ENCODE measurements around the gene ADAMTS12.
"Not testable (repeated sequence)": the region's sequence is repeated elsewhere in the genome, so short reads cannot be mapped to it uniquely, and the experiment has no call there.

ADAMTS12 gene

DNA sequence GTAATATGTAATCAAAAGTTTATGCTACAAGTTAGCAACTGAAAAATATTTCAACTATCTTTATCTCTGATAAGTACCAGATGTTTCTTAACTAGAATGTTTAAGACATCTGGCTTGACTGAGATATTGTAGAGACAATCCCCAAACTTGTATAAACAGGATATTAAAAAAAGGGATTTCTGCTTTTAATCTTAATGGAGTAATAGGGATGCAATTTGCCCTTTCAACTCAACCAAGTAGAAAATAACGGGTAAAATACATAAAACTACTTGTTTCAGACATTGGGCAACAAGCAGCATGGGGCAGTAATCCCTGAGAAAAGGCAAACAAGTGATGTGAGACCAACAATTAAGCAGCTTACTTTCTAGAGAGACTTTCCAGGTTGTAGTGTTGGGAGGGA, 9.4 kb upstream of the ADAMTS12 start:
- FAIRE-seq = no peak

DNA sequence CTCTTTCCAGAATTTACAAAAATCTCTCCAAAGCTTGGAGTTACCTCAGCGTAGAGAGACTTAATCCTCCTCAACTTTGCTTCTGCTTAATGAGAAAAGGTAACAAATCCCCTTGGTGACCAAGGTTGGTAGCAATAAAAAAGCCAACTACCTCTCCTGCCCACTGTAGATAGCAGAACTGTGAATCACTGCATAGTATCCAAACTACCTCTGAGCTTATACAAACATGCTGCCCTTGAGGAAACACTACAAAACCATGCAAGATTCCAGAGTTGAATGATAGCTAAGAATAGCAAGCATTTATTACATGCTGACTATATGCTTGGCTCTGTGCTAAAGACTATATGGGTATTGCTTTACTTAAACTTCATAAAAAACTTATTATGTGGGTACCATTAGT, 2.8 kb upstream of the ADAMTS12 start:
- FAIRE-seq = no peak

DNA sequence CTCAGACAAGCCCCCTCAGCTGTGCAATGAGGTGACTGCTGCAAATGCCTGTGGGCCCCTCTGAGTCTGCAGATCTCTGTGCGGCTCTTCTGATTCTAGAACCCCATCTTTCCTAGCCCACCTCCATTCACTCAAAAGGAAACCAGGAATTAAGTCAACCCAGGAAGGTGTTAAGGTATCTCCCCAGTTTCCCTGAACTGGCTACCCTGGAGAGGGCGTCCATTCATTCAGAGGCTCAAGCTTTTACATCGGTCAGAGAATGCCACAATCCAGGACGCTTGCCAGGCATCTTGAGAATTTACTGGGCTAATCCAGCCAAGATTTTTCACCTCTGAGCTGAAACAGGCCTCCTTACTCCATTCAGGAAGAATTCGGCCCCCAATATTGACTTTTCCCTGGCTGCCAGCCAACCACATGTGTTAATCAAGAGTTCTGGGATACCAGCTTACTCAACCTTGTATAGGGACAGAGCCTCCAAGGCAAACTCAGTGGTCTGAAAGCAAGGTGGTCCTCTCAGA, 889 bp upstream of the ADAMTS12 start:
- FAIRE-seq = no peak

DNA sequence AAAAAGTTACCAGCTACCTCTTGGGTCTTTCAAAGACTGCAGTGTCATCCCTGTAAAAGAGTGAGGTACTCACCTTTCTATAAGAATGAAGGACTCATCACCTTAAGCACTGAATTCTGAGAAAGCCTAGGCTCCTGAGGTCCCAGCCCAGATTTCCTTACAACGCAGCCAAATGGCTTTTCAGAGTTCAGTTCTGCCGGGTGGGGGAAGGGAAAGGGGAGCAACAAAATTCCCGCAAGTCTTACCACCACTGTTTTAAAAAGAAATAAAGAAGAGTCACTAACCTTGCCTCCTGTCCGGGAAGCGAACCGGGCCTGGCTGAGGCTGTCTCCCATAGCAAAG, 373 bp downstream of the ADAMTS12 start:
- FAIRE-seq = no peak

DNA sequence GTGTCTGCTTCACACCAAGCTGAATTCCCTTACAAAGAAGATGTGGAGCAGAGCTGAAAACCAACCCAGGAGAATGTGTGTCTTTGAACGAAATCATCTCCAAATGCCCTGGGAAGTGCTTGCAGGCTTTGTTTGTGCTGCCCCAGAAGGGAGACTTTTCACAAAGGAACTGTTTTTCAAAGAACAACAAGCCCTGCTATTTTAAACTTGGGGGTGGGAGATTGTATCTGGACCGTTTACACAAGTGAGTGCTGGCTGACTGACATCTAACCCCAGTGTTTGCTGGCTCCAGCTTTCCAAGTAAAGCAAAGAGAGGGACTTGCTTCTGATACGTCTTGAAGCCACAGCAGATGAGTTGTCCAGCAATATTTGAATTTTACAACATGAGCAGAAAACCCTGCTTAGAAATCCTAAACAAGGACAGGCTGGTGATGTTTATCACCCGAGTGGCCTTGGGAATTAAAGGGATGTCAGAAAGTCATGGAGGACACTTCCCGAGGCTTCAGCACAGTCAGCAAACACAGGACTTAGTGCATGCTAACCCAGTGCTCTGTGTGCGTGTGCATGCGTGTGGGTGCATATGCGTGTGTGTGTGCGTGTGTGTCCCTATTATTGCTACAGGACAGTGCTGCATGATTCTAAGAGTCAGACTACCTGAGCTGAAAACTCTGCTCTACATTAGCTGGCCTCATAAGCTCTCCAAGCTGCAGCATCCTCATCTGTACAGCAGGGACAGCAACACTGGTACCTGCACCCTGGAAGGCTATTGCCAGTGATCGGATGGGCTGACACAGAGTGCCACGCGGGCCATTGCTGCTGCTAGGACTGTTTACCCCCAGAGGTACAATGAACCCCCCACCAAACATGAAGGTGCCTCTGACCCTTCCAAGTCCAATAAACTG, 1.4 kb downstream of the ADAMTS12 start:
- no peak for FAIRE-seq

DNA sequence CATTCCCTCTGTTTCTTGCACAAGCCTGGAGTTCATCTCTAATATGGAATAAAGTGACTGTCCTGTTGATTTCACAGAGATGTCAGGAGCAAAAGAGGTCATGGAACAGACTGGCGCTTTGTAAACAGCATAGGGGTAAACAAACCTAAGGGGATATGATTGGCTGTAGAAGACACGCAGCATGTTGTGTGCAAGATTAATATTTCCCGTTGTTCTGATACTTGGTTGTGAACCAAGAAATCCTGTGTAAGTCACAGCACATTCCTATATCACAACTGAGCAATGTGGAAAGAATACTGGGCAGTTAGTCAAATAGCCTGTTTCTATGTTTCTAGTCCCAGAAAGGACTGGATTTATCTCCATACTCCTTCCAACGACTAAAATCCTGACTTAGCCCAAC, 3.2 kb downstream of the ADAMTS12 start:
- no peak for FAIRE-seq

DNA sequence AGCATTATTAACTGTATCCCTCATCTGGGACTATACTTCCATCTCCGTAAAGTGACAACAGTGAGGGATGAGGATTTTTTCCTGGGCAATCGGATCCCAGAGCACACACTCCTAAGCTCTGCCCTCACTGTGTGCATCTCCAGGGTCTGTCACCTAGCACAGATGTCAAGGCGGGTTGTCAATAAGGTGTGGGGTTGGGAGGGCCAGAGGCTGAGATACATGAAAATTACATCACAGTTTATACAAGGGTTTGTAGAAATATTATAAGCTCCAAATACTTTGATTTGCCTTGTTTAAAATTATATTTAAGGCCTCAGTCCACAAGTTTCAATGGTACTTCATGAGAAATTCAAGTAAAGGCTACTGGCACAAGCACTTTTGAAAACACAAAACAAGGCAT, 4.5 kb downstream of the ADAMTS12 start:
- no peak for FAIRE-seq

DNA sequence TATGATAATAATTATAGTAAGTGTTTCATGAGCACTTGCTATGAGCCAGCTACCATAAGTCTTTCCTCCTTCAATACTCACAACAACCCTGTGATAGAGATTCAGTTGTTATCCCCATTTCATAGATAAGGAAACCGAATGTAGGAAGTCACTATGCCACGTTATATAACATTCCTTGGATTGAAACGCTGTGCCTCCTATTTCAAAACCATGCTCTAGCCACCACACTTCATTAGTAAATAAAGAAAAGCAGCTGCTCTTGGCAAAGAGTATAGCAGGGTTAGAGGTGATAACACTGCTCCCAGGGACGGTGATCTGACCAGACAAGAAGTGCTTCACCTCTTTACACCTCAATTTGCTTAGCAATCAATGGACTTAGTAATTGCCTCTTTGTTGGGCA, 5.5 kb downstream of the ADAMTS12 start:
- FAIRE-seq = no peak

DNA sequence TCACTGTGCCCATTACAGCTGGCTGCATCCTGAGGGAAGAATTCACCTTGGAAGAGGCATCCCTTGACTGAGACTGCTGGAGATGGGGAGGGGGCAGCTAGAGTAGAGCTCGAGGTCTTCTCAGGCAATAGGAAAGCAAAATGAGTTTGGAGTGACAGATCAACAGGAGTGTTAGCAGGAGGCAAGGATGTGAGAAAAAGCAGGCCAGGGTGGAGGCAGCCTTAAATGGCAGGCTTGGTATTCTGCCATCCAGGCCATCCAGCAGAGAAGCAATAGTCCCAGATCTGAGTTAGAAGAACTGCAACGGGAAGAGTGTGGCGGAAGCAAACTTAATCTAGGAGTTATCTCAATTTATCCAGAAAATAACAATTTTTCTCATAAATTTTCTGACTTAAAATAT, 6.1 kb downstream of the ADAMTS12 start:
- no peak for FAIRE-seq

DNA sequence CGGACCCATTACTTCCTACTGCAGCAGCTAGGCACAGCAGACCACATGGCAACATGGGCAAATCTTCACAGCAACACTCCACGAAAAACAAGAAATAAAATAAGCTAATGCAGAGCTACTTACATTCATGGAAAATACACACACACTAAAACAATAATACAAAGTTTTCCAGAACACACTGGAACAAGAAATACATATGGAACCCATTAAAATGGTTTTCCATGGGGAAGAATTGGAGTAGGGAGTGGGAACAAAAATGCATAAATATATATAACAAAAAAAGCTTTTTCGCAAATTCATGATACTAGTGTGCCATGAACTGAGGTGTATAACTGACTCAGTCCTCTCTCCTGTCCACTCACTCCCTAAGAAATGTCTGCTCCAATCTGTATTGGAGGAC, 8.3 kb downstream of the ADAMTS12 start:
- FAIRE-seq = no peak

DNA sequence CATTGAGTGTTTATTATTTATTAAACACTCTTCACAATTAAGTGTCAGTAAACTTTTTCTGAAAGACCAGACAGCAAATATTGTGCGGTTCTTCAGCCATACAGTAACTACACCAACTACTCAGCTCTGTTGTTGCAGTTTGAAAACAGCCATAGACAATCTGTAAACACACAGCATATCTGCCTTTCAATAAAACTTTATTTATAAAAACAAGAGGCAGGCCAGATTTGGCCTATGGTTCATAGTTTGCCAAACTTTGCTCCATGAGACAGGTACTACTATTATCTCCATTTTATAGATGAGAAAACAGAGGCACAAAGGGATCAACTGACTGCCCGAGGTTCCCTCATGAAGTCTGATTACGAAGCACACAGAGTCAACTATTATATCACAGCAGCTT, 11.5 kb downstream of the ADAMTS12 start:
- no peak for FAIRE-seq

DNA sequence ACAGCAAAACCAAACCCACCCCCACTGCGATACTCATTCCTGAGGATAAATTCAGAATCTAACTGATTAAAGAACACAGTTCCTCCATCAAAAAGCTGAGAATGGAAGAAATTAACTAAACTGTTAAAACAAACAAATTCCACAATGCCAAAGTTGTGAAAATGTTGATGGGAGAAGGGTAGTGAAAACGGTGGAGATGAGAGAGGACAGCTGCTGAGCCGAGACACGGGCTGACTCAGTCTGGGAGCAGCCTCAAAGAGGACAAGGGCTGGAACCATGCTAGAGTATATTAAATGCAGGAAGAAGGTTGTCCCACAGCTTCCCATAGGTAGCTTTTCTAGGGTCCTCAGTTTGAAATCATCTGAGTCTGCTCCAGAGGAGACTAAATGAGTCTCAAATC, 14.3 kb downstream of the ADAMTS12 start:
- no peak for FAIRE-seq

DNA sequence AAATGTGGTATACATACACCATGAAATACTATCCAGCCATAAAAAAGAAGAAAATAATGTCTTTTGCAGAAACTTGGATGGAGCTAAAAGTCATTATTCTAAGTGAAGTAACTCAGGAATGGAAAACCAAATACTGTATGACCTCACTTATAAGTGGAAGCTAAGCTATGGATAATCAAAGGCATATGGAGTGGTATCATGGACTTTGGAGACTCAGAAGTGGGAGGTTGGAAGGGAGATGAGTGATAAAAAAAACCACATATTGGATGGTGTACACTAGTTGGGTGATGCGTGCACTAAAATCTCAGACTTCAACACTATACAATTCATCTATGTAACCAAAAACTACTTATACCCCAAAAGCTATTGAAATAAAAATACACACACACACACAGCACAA, 24.5 kb downstream of the ADAMTS12 start:
- FAIRE-seq = no peak

DNA sequence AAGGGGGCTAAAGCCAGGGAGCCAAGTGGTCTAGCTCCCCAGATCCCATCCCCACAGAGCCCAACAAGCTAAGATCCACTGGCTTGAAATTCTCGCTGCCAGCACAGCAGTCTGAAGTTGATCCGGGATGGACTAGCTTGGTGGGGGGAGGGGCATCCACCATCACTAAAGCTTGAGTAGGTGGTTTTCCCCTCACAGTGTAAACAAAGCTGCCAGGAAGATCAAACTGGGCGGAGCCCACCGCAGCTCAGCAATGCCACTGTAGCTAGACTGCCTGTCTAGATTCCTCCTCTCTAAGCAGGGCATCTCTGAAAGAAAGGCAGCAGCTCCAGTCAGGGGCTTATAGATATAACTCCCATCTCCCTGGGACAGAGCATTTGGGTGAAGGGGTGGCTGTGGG, 32.6 kb downstream of the ADAMTS12 start:
- FAIRE-seq = not testable (repeated sequence)

DNA sequence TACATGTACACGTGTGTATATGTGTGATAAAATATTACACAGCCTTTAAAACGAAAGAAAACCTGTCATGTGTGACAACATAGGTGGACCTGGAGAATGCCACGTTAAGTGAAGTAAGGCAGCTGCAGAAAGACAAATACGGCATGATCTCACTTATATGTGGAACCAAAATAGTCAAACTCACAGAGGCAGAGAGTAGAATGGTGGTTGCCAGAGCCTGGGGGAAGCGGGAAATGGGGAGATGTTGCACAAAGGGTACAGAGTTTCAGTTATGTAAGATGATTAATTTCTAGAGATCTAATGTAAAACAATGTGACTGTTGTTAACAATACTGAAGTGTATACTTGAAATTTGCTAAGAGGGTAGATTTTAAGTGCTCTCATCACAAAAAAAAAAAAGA, 34.8 kb downstream of the ADAMTS12 start:
- no peak for FAIRE-seq

DNA sequence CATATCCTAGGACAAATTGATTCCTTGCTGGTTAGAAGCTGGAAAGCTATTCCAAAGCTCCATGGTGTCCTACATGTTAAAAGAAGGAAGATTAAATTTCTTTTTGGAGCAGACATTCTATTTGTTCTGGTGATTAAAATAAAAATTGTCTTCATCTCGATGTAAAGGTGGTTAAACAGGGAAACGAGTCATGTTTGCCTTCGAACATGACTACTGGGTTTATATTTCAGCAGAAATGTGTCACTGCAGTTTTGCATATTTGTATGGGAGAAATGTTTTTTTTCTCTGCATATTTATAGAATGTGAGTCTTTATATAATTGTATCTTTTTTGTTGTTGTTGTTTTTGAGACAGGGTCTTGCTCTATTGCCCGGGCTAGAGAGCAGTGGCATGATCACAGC, 36.4 kb downstream of the ADAMTS12 start:
- no peak for FAIRE-seq

DNA sequence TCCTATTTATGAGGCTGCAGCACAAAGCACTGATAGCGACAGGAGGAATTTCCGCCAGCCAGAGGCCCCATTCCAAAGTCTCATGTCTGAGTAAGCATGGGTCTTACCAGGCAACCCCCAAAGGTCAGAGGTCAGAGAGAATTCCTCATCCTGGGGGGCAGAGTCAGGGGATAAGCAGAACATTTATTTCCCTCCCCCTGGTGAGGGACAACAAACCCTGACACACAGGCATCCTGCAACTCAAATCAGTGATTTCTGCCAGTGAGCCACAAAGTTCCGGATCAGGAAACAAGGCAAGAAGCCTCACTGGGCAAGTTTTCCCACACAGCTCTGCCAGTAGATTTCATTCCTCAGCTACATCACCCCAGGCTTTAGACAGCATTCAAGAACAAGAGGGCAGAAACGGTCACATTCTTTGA, 37.0 kb downstream of the ADAMTS12 start:
- FAIRE-seq = no peak

DNA sequence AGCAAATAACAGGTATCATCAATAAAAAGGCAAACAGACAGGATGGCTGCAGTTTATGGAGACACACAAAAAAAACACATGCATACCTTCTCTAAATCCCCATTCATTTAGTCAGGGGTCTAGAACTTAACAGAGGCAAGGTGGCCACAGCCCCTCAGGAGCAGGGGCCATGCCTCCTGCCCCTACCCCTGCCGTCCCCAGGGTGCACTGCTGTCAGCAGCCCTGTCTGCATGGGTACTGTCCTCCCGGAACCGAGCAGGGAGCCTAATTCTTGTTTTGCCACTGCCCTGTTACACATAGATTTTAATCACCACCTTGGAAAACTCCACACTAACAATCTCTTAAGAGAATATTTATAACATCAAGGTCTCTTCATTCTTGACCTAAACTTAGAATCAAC, 39.0 kb downstream of the ADAMTS12 start:
- FAIRE-seq = no peak

DNA sequence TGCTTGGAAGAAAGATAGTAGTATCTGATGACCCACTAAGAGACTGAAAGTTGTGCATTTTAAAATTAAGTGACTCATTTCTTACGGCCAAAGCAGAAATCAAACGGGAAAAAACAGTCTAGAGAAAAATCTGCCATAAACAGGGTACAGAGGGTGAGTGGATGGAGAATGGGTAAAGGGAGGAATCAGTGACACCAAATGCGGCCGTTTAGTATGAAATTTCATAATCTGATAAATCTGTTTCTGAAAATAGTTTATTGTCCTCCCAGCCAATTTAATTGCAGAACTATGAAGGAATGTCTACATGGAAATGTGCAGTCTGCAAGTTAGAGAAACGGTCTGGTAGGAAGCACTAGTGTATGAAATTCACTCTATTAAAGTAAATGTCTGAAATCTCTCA, 39.5 kb downstream of the ADAMTS12 start:
- no peak for FAIRE-seq

DNA sequence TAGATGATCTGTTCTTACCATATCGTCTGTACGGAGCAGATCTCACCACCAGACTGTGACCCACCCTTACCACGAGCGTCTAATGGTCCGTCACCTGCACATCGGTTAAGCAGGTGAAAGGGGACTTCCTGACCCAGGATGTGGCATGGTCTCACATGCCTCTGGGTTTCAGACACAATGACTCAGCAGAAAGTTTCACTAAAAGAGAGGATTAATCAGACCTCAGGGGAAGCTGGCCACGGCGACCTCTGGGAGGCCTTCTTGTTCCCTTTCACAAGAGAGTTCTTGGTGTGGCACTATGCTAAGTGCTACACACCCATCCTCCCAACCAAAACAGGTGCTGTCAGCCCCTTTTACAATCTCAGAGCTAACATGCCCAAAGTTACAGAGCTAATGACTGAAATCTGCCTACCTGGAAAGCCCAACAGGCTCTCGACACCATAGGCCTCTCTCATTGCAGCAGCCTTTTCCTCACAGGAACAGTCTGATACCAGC, 41.6 kb downstream of the ADAMTS12 start:
- FAIRE-seq = no peak

DNA sequence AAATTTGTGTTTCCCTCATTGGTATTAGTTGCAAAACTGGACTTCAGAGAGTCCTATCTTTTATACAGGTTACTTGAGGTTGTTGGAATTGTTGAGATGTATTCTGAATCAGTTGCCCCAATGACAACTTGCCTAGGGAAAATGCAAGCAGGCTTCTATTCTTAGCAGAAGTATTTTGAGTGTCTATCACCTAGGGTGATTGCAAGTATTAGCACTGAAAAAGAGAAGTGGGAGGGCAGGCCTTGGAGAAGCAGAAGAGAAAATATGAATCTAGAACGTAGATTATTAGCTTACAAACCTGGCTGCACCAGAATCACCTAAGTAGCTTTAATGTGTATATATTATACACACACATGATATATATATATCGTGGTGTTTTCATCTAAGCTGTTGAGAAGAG, 43.2 kb downstream of the ADAMTS12 start:
- FAIRE-seq = no peak

DNA sequence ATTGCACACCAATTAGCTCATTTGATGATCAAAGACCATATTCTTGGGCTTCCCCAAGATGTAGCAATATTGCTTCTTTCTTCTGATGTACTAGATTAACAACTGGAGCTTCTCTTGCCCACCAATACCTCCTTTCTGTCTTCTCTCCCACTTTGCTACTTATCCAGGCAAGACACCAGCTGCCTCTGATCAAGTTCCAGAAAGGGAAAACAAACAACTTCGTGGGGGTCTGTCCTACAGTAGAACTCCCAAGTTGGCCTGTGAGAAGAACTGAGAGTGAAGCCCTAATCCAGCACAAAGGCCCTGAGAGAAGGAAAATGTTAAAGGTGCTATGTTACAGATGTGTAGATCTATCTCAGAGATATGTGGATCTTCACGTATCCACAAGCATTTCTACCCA, 44.9 kb downstream of the ADAMTS12 start:
- no peak for FAIRE-seq

DNA sequence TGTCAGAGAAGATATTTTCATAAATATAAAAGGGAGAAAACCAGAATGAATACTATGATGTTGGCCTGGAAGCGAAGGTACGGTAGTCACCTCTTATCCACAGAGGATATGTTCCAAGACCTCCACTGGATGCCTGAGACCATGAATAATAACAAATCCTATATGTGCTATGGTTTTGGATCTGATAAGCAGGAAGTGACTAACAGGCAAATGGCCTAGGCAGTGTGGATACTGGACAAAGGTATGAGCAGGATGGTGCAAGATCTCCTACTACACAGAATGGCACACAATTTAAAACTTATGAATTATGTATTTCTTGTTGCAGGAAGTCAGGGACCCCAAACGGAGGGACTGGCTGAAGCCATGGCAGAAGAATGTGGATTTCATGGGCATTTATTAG, 48.2 kb downstream of the ADAMTS12 start:
- FAIRE-seq = no peak

DNA sequence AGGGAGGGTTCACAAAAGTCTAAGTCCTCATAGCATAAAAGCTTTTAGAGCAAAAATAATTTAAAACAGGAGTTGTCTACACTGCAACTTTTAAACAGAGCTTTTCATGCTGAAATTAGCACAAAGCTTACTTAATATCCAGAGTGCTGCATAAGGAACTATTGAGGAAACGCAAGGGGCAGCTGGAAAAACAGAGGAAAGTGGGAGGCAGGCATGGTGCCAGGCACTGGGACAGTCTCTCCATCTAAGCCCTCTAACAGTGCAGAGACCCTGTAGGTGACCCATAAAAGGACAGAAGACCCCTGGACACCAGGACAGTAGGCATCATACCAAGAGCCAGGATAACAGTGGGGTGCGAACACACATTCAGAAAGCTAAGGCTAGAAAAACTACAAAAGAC, 49.3 kb downstream of the ADAMTS12 start:
- FAIRE-seq = no peak

DNA sequence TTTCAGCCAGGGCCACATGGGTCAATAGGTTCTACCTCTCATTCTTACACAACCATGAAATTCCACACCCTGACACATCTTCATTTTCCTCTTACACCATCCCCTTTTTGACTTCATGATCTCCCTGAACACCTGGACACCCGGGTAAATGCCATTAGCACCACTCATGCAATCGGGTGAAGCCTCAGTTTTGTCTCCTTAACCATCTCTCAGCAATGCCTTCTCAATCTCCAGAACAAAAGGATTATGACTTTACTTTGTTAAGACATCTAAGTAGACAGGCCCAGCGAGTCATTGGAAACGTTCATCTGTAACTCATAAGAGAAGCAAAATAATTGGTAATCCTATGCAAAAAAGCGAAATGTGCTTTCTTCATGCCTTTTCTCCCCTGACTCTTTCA, 49.9 kb downstream of the ADAMTS12 start:
- FAIRE-seq = no peak

Data from G401.6 (cell line).